T-cell (primary cell): ENCODE measurements around the gene IQCH. TPM values are rescaled to one million over a fixed set of nuclear protein-coding genes. Genes with fewer than 3 reads are reported as not detected.

ENCODE experiments used
- ATAC-seq, 4 experiments: fragments of 200-7000 bp in 3 of 4; fragments of 150-1000 bp in 1 of 4; cut with Tn5 transposase; replicated peaks in 1 of 4; 1 replicate in 3 of 4; 2 replicates in 1 of 4; pipeline ENCODE4 v1.10.0; 2021; ENCODE audit warnings: moderate library complexity in 3 of 4, mild to moderate bottlenecking in 2 of 4, moderate number of reproducible peaks in 1 of 4
- CTCF ChIA-PET, 2 donors: fragments of 300-600 bp; sonication (Branson Sonifier 250); formaldehyde crosslinking; loops; one replicate each; lab custom pipeline; 2022; ENCODE audit warnings: antibody characterized with exemption in 2 of 2; lab: Charles Lee
- POLR2A ChIA-PET, 2 donors: fragments of 300-600 bp; sonication (Branson Sonifier 250); formaldehyde crosslinking; loops; one replicate each; lab custom pipeline; 2022; ENCODE audit warnings: antibody characterized with exemption in 2 of 2; lab: Charles Lee
- DNase-seq, 35 experiments: peaks; one replicate each; pipeline versions ENCODE4 v3.0.0 to v3.0.0-alpha.2; 2013 to 2023
- H3K27ac ChIP-seq: one replicate; pipeline ENCODE4 v1.5.1; 2013; ENCODE audit warnings: low read length
- H3K27me3 ChIP-seq, 2 experiments: replicated peaks in 1 of 2; 1 replicate in 1 of 2; 2 replicates in 1 of 2; pipeline versions ENCODE4 v1.6.1 to v1.7.0; 2013; ENCODE audit warnings: low read length in 1 of 2, mixed read lengths in 1 of 2; ENCODE audit not compliant: control insufficient read depth in 2 of 2, insufficient read depth in 2 of 2; ENCODE audit errors: extremely low read depth in 1 of 2
- H3K36me3 ChIP-seq, 2 donors: 1 replicate in 1 of 2; 2 replicates in 1 of 2; pipeline versions ENCODE4 v1.6.1 to v1.7.0; 2013; ENCODE audit warnings: low read length in 1 of 2; ENCODE audit not compliant: control insufficient read depth in 2 of 2, insufficient read depth in 1 of 2; ENCODE audit errors: extremely low read depth in 1 of 2
- H3K4me1 ChIP-seq, 2 experiments: 1 replicate in 1 of 2; 2 replicates in 1 of 2; pipeline versions ENCODE4 v1.6.1 to v1.7.0; 2013; ENCODE audit warnings: low read length in 2 of 2, mixed read lengths in 1 of 2; ENCODE audit not compliant: insufficient read depth in 2 of 2, control insufficient read depth in 1 of 2; ENCODE audit errors: extremely low read depth in 1 of 2
- H3K4me3 ChIP-seq, 2 donors: 1 replicate in 1 of 2; 2 replicates in 1 of 2; pipeline versions ENCODE4 v1.5.1 to v1.7.0; 2013; ENCODE audit warnings: mild to moderate bottlenecking in 2 of 2, low read length in 1 of 2, moderate library complexity in 1 of 2; ENCODE audit not compliant: control insufficient read depth in 1 of 2; ENCODE audit errors: extremely low read depth in 1 of 2
- H3K9me3 ChIP-seq: 2 replicates; pipeline ENCODE4 v1.7.0; 2013
- H3K27ac Mint-ChIP-seq, 2 donors: one replicate each; pipeline ENCODE4 v1.8.0; 2020 to 2021; ENCODE audit warnings: mild to moderate bottlenecking in 2 of 2, mixed read lengths in 2 of 2
- H3K27me3 Mint-ChIP-seq, 2 donors: one replicate each; pipeline ENCODE4 v1.8.0; 2021 to 2022; ENCODE audit warnings: mixed read lengths in 2 of 2
- H3K36me3 Mint-ChIP-seq: one replicate; pipeline ENCODE4 v1.8.0; 2021; ENCODE audit warnings: mixed read lengths
- H3K4me1 Mint-ChIP-seq, 3 donors: one replicate each; pipeline ENCODE4 v1.8.0; 2020 to 2022; ENCODE audit warnings: mixed read lengths in 3 of 3, mild to moderate bottlenecking in 1 of 3
- H3K4me3 Mint-ChIP-seq, 3 donors: one replicate each; pipeline ENCODE4 v1.8.0; 2020 to 2022; ENCODE audit warnings: mild to moderate bottlenecking in 3 of 3, mixed read lengths in 3 of 3, moderate library complexity in 3 of 3
- H3K9me3 Mint-ChIP-seq, 3 donors: one replicate each; pipeline ENCODE4 v1.8.0; 2020 to 2022; ENCODE audit warnings: mixed read lengths in 3 of 3
- WGBS: methylation state at CpG from one replicate; pipeline ENCODE4 v1.1.5; 2013; ENCODE audit warnings: missing lambda C conversion rate; ENCODE audit not compliant: insufficient coverage; 5-methylcytosine and 5-hydroxymethylcytosine counted together
- total RNA-seq, 35 experiments: library from RNA in 6 of 35; stranded (reverse) in 6 of 35; fragments of 120-200 nt in 1 of 35; gene quantifications; one replicate each; pipeline versions ENCODE4 v1.2.1 to v1.2.4 and lab custom pipeline; 2013 to 2026

IQCH gene
- total RNA-seq, 5 donors from 2014 or later (not counting 1 experiment from before 2014, with no cell fraction given) = 0.43 to 2.6 (median 1.3) TPM

GRCh38 chr15:67504056-67504455 is 249.5 kb downstream of the IQCH start:
- DNase-seq (no peak), ATAC-seq (no peak)
- H3K9me3 Mint-ChIP-seq = no peaks in the 10 kb centered on the region
- ChIA-PET CTCF (no interaction called here), POLR2A (no interaction called here)
- no peaks in the 10 kb centered on the region for H3K4me1 Mint-ChIP-seq
- no peaks in the 10 kb centered on the region for H3K36me3 ChIP-seq
- no peaks in the 10 kb centered on the region for H3K9me3 ChIP-seq
- H3K27ac ChIP-seq = no peak overlapping the region
- no peaks in the 10 kb centered on the region for H3K4me1 ChIP-seq
- H3K36me3 Mint-ChIP-seq = peaks cover 3% of the 10 kb centered on the region
- H3K27ac Mint-ChIP-seq = no peak overlapping the region
- H3K4me3 Mint-ChIP-seq = no peak overlapping the region
- H3K4me3 ChIP-seq = no peak overlapping the region
- H3K27me3 Mint-ChIP-seq = no peaks in the 10 kb centered on the region
- WGBS = no CpG with 5 or more reads among the region's 6 CpGs
- no peaks in the 10 kb centered on the region for H3K27me3 ChIP-seq

GRCh38 chr15:67504796-67505195 is 250.2 kb downstream of the IQCH start:
- Mint-ChIP-seq H3K4me3 (no peak overlapping the region), H3K9me3 (no peaks in the 10 kb centered on the region), H3K36me3 (peaks cover 3% of the 10 kb centered on the region), H3K27ac (no peak overlapping the region), H3K27me3 (no peaks in the 10 kb centered on the region), H3K4me1 (no peaks in the 10 kb centered on the region)
- H3K9me3 ChIP-seq = no peaks in the 10 kb centered on the region
- no peaks in the 10 kb centered on the region for H3K36me3 ChIP-seq
- WGBS = 96% methylated on average over 4 of the region's 5 CpGs
- DNase-seq (no peak), ATAC-seq (no peak)
- no peaks in the 10 kb centered on the region for H3K4me1 ChIP-seq
- no peaks in the 10 kb centered on the region for H3K27me3 ChIP-seq
- no peak overlapping the region for H3K27ac ChIP-seq
- ChIA-PET CTCF (no interaction called here), POLR2A (no interaction called here)
- no peak overlapping the region for H3K4me3 ChIP-seq

GRCh38 chr15:67505675-67506572 is 251.3 kb downstream of the IQCH start:
- no peaks in the 10 kb centered on the region for H3K27me3 Mint-ChIP-seq
- H3K4me1 Mint-ChIP-seq = no peaks in the 10 kb centered on the region
- H3K27ac Mint-ChIP-seq = no peak overlapping the region
- ChIA-PET POLR2A (no interaction called here), CTCF (no interaction called here)
- no peak overlapping the region for H3K4me3 Mint-ChIP-seq
- no peaks in the 10 kb centered on the region for H3K9me3 Mint-ChIP-seq
- H3K9me3 ChIP-seq = no peaks in the 10 kb centered on the region
- ATAC-seq = no peak
- no peaks in the 10 kb centered on the region for H3K4me1 ChIP-seq
- H3K4me3 ChIP-seq = no peak overlapping the region
- no CpG with 5 or more reads among the region's 5 CpGs for WGBS
- H3K27me3 ChIP-seq = no peaks in the 10 kb centered on the region
- H3K36me3 Mint-ChIP-seq = peaks cover 8% of the 10 kb centered on the region
- H3K27ac ChIP-seq = no peak overlapping the region
- no peak for DNase-seq
- H3K36me3 ChIP-seq = no peaks in the 10 kb centered on the region

GRCh38 chr15:67506775-67507747 is 252.5 kb downstream of the IQCH start:
- ChIA-PET CTCF (interaction anchor here in 1 of 2 donors (0.7 kb wide), 1 partner anchor 50 kb away, joined by 6 read pairs; no protein-coding TSS in a partner anchor), POLR2A (no interaction called here)
- Mint-ChIP-seq H3K4me1 (no peaks in the 10 kb centered on the region), H3K4me3 (no peak overlapping the region), H3K36me3 (peaks cover 11% of the 10 kb centered on the region), H3K9me3 (no peaks in the 10 kb centered on the region), H3K27me3 (no peaks in the 10 kb centered on the region), H3K27ac (no peak overlapping the region)
- Histone ChIP-seq H3K27me3 (no peaks in the 10 kb centered on the region), H3K4me3 (no peak overlapping the region), H3K9me3 (no peaks in the 10 kb centered on the region), H3K36me3 (no peaks in the 10 kb centered on the region), H3K27ac (no peak overlapping the region), H3K4me1 (no peaks in the 10 kb centered on the region)
- WGBS = 100% methylated on average over 1 of the region's 11 CpGs
- no peak for DNase-seq
- ATAC-seq = no peak

- no peak overlapping the region for H3K27ac Mint-ChIP-seq
- H3K36me3 ChIP-seq = no peaks in the 10 kb centered on the region
- DNase-seq (no peak), ATAC-seq (no peak)
- peaks cover 21% of the 10 kb centered on the region for H3K36me3 Mint-ChIP-seq
- no peaks in the 10 kb centered on the region for H3K27me3 Mint-ChIP-seq
- H3K9me3 Mint-ChIP-seq = no peaks in the 10 kb centered on the region
- H3K4me3 Mint-ChIP-seq = no peak overlapping the region
- H3K9me3 ChIP-seq = no peaks in the 10 kb centered on the region
- 100% methylated on average over 1 of the region's 3 CpGs for WGBS
- H3K27ac ChIP-seq = no peak overlapping the region
- no peak overlapping the region for H3K4me3 ChIP-seq
- ChIA-PET POLR2A (no interaction called here), CTCF (no interaction called here)
- H3K27me3 ChIP-seq = no peaks in the 10 kb centered on the region
- H3K4me1 ChIP-seq = no peaks in the 10 kb centered on the region
- H3K4me1 Mint-ChIP-seq = no peaks in the 10 kb centered on the region
Measured at GRCh38 chr15:67508407-67508806, 253.8 kb downstream of the IQCH start.

GRCh38 chr15:67509918-67510317 is 255.3 kb downstream of the IQCH start:
- Mint-ChIP-seq H3K36me3 (peaks cover 31% of the 10 kb centered on the region), H3K27ac (no peak overlapping the region), H3K4me1 (no peaks in the 10 kb centered on the region), H3K4me3 (no peak overlapping the region), H3K9me3 (no peaks in the 10 kb centered on the region), H3K27me3 (no peaks in the 10 kb centered on the region)
- Histone ChIP-seq H3K27ac (no peak overlapping the region), H3K4me1 (no peaks in the 10 kb centered on the region), H3K27me3 (no peaks in the 10 kb centered on the region), H3K4me3 (no peak overlapping the region), H3K36me3 (no peaks in the 10 kb centered on the region), H3K9me3 (no peaks in the 10 kb centered on the region)
- ATAC-seq = no peak
- POLR2A ChIA-PET = no interaction called here
- WGBS = 94% methylated on average over 4 of the region's 4 CpGs
- no peak for DNase-seq
- CTCF ChIA-PET = no interaction called here
